ENCODE measurements around the gene SLC35F1.

The SLC35F1 gene

GRCh38 chr6:117951783-117952182, 44.7 kb downstream of the SLC35F1 start:
- POLR2A ChIA-PET, result no interaction called here
- Histone ChIP-seq H3K27ac (ENCODE audit: extremely low read depth, low read depth, low read length) (no peak overlapping the region), H3K4me3 (ENCODE audit: low read depth, low read length) (no peak overlapping the region), H3K36me3 (ENCODE audit: control insufficient read depth in 2 of 2, insufficient read depth in 1 of 2, low read length in 2 of 2) (no peaks in the 10 kb centered on the region), H3K9me3 (ENCODE audit: control insufficient read depth, insufficient read depth, low read depth, low read length) (no peaks in the 10 kb centered on the region), H3K4me1 (ENCODE audit: control insufficient read depth, insufficient read depth, low read length) (no peaks in the 10 kb centered on the region)
- peak; percentile 47 for TF ChIP-seq ZIC2 (tag by site-specific recombination; IDR thresholded peaks at IDR 0.05)
- no peak for TF ChIP-seq ZFP41 (tag by site-specific recombination; IDR thresholded peaks at IDR 0.05; ENCODE audit: borderline replicate concordance)
- CTCF ChIA-PET, result no interaction called here

- no peak overlapping the region for H3K4me3 ChIP-seq (ENCODE audit: low read depth, low read length)
- H3K27ac ChIP-seq (ENCODE audit: extremely low read depth, low read depth, low read length), result no peak overlapping the region
- CTCF ChIA-PET, result no interaction called here
- H3K9me3 ChIP-seq (ENCODE audit: control insufficient read depth, insufficient read depth, low read depth, low read length), result no peaks in the 10 kb centered on the region
- POLR2A ChIA-PET, result no interaction called here
- no peaks in the 10 kb centered on the region for H3K4me1 ChIP-seq (ENCODE audit: control insufficient read depth, insufficient read depth, low read length)
- TF ChIP-seq MYNN (tag by site-specific recombination; IDR thresholded peaks at IDR 0.05; ENCODE audit: borderline replicate concordance) (no peak), ZNF404 (tag by site-specific recombination; IDR thresholded peaks at IDR 0.05) (no peak), ZBTB17 (tag by site-specific recombination; IDR thresholded peaks at IDR 0.05) (no peak), ZNF433 (tag by site-specific recombination; IDR thresholded peaks at IDR 0.05; ENCODE audit: low read depth) (no peak), ZNF560 (tag by site-specific recombination; IDR thresholded peaks at IDR 0.05; ENCODE audit: borderline replicate concordance) (no peak), ELK4 (IDR thresholded peaks at IDR 0.05; ENCODE audit: borderline replicate concordance, low read depth, low read length) (no peak), PRDM6 (tag by site-specific recombination; IDR thresholded peaks at IDR 0.05) (no peak), ZNF776 (tag by site-specific recombination; IDR thresholded peaks at IDR 0.05; ENCODE audit: borderline replicate concordance) (no peak), ZNF292 (tag by site-specific recombination; IDR thresholded peaks at IDR 0.05; ENCODE audit: borderline replicate concordance, low read depth) (no peak), ZNF660 (tag by site-specific recombination; IDR thresholded peaks at IDR 0.05) (no peak), ZNF423 (tag by site-specific recombination; IDR thresholded peaks at IDR 0.05) (no peak), BCL6B (tag by site-specific recombination; IDR thresholded peaks at IDR 0.05) (no peak), PBX3 (CRISPR knock-in tag; IDR thresholded peaks at IDR 0.05) (no peak), ZNF175 (tag by site-specific recombination; IDR thresholded peaks at IDR 0.05) (no peak), ZNF664 (tag by site-specific recombination; IDR thresholded peaks at IDR 0.05) (no peak), KLF7 (tag by site-specific recombination; IDR thresholded peaks at IDR 0.05; ENCODE audit: borderline replicate concordance) (no peak), SP7 (tag by site-specific recombination; IDR thresholded peaks at IDR 0.05) (no peak), OVOL3 (tag by site-specific recombination; IDR thresholded peaks at IDR 0.05) (no peak), ZNF768 (tag by site-specific recombination; IDR thresholded peaks at IDR 0.05) (no peak), ZNF426 (tag by site-specific recombination; IDR thresholded peaks at IDR 0.05) (no peak)
- no peaks in the 10 kb centered on the region for H3K36me3 ChIP-seq (ENCODE audit: control insufficient read depth in 2 of 2, insufficient read depth in 1 of 2, low read length in 2 of 2)
These were observed 48.7 kb downstream of the SLC35F1 start for GRCh38 chr6:117955684-117956256.
